HEK293 (cell line): Measurements from ENCODE around the gene ELAVL2.

Experiments
- CTCF ChIA-PET: fragments of 350-600 bp; formaldehyde crosslinking; extraction: SDS; loops from one replicate; lab custom pipeline; 2021; ENCODE audit warnings: antibody characterized with exemption; lab: Yijun Ruan, JAX
- POLR2A ChIA-PET: fragments of 300-600 bp; formaldehyde crosslinking; extraction: SDS; loops from one replicate; lab custom pipeline; 2020; ENCODE audit warnings: antibody characterized with exemption, inconsistent platforms; lab: Yijun Ruan, JAX
- H3K27ac ChIP-seq: fragments of 200-500 bp; sonication (Bioruptor generic); 2 replicates; pipeline ENCODE4 v1.5.1; 2014; ENCODE audit warnings: low read depth, low read length, control low read depth, inconsistent platforms; ENCODE audit errors: extremely low read depth
- H3K36me3 ChIP-seq, 2 experiments: fragments of 200-500 bp in 1 of 2; sonication (Bioruptor generic) in 1 of 2; 1 replicate in 1 of 2; 2 replicates in 1 of 2; pipeline ENCODE4 v1.5.1; 2014 to 2017; ENCODE audit warnings: inconsistent platforms in 2 of 2, low read length in 2 of 2; ENCODE audit not compliant: control insufficient read depth in 2 of 2, insufficient read depth in 1 of 2
- H3K4me1 ChIP-seq: fragments of 200-500 bp; sonication (Bioruptor generic); 2 replicates; pipeline ENCODE4 v1.5.1; 2014; ENCODE audit warnings: mild to moderate bottlenecking, low read length, inconsistent platforms; ENCODE audit not compliant: control insufficient read depth, insufficient read depth
- H3K4me3 ChIP-seq: 2 replicates; pipeline ENCODE4 v1.5.1; 2011; ENCODE audit warnings: low read depth, mild to moderate bottlenecking, control low read depth, low read length, moderate library complexity
- H3K9me3 ChIP-seq: fragments of 200-500 bp; sonication (Bioruptor generic); 2 replicates; pipeline ENCODE4 v1.5.1; 2014; ENCODE audit warnings: low read depth, low read length, inconsistent platforms; ENCODE audit not compliant: control insufficient read depth, insufficient read depth
- GLIS1 ChIP-seq: fragments of 450-650 bp; formaldehyde crosslinking; IDR thresholded peaks from 2 replicates; pipeline ENCODE4 v1.5.1; 2016; ENCODE audit warnings: missing biosample characterization, missing genetic modification characterization
- KLF8 ChIP-seq: fragments of 450-650 bp; formaldehyde crosslinking; IDR thresholded peaks from 2 replicates; pipeline ENCODE4 v1.5.1; 2016; ENCODE audit warnings: missing biosample characterization, missing genetic modification characterization
- MYNN ChIP-seq: fragments of 450-650 bp; formaldehyde crosslinking; IDR thresholded peaks from 2 replicates; pipeline ENCODE4 v1.5.1; 2016; ENCODE audit warnings: missing biosample characterization, missing genetic modification characterization, borderline replicate concordance
- MZF1 ChIP-seq: fragments of 450-650 bp; formaldehyde crosslinking; IDR thresholded peaks from 2 replicates; pipeline ENCODE4 v1.5.1; 2017; ENCODE audit warnings: missing biosample characterization, missing genetic modification characterization, borderline replicate concordance
- OSR2 ChIP-seq: fragments of 450-650 bp; formaldehyde crosslinking; IDR thresholded peaks from 2 replicates; pipeline ENCODE4 v1.5.1; 2016; ENCODE audit warnings: missing biosample characterization, missing genetic modification characterization
- PRDM1 ChIP-seq: fragments of 450-650 bp; formaldehyde crosslinking; IDR thresholded peaks from 2 replicates; pipeline ENCODE4; 2016; ENCODE audit warnings: missing biosample characterization, missing genetic modification characterization
- SCRT2 ChIP-seq: fragments of 450-650 bp; formaldehyde crosslinking; IDR thresholded peaks from 2 replicates; pipeline ENCODE4 v1.5.1; 2016; ENCODE audit warnings: missing biosample characterization, missing genetic modification characterization
- SP2 ChIP-seq: fragments of 450-650 bp; formaldehyde crosslinking; IDR thresholded peaks from 2 replicates; pipeline ENCODE4 v1.5.1; 2016; ENCODE audit warnings: missing biosample characterization, missing genetic modification characterization
- ZBTB17 ChIP-seq: fragments of 450-650 bp; formaldehyde crosslinking; IDR thresholded peaks from 2 replicates; pipeline ENCODE4 v1.5.1; 2016; ENCODE audit warnings: missing biosample characterization, missing genetic modification characterization
- ZBTB20 ChIP-seq: fragments of 450-650 bp; formaldehyde crosslinking; IDR thresholded peaks from 2 replicates; pipeline ENCODE4 v1.5.1; 2016; ENCODE audit warnings: missing biosample characterization, missing genetic modification characterization
- ZBTB44 ChIP-seq: fragments of 450-650 bp; IDR thresholded peaks from 2 replicates; pipeline ENCODE4 v1.5.1; 2018; ENCODE audit warnings: missing biosample characterization, mild to moderate bottlenecking, missing genetic modification characterization
- ZFHX2 ChIP-seq: fragments of 450-650 bp; formaldehyde crosslinking; conservative IDR thresholded peaks from 2 replicates; pipeline ENCODE4 v1.5.1; 2016; ENCODE audit warnings: missing biosample characterization, missing genetic modification characterization
- ZFP41 ChIP-seq: fragments of 450-650 bp; formaldehyde crosslinking; IDR thresholded peaks from 2 replicates; pipeline ENCODE4 v1.5.1; 2016; ENCODE audit warnings: missing biosample characterization, missing genetic modification characterization, borderline replicate concordance
- ZNF292 ChIP-seq: fragments of 450-650 bp; formaldehyde crosslinking; IDR thresholded peaks from 2 replicates; pipeline ENCODE4 v1.5.1; 2016; ENCODE audit warnings: low read depth, missing biosample characterization, missing genetic modification characterization, borderline replicate concordance
- ZNF335 ChIP-seq: fragments of 450-650 bp; formaldehyde crosslinking; conservative IDR thresholded peaks from 2 replicates; pipeline ENCODE4 v1.5.1; 2016; ENCODE audit warnings: missing biosample characterization, missing genetic modification characterization
- ZNF362 ChIP-seq: fragments of 450-650 bp; formaldehyde crosslinking; IDR thresholded peaks from 2 replicates; pipeline ENCODE4 v1.5.1; 2016; ENCODE audit warnings: missing biosample characterization, missing genetic modification characterization
- ZNF398 ChIP-seq: fragments of 450-650 bp; formaldehyde crosslinking; IDR thresholded peaks from 2 replicates; pipeline ENCODE4 v1.5.1; 2017; ENCODE audit warnings: missing biosample characterization, missing genetic modification characterization
- ZNF416 ChIP-seq: fragments of 450-650 bp; formaldehyde crosslinking; IDR thresholded peaks from 2 replicates; pipeline ENCODE4 v1.5.1; 2016; ENCODE audit warnings: missing biosample characterization, missing genetic modification characterization
- ZNF530 ChIP-seq: fragments of 450-650 bp; formaldehyde crosslinking; IDR thresholded peaks from 2 replicates; pipeline ENCODE4 v1.5.1; 2016; ENCODE audit warnings: low read depth, missing biosample characterization, missing genetic modification characterization
- ZNF585B ChIP-seq: fragments of 450-650 bp; formaldehyde crosslinking; IDR thresholded peaks from 2 replicates; pipeline ENCODE4 v1.5.1; 2016; ENCODE audit warnings: missing biosample characterization, missing genetic modification characterization
- ZNF624 ChIP-seq: fragments of 450-650 bp; formaldehyde crosslinking; IDR thresholded peaks from 2 replicates; pipeline ENCODE4 v1.5.1; 2017; ENCODE audit warnings: missing biosample characterization, missing genetic modification characterization
- ZNF660 ChIP-seq: fragments of 450-650 bp; IDR thresholded peaks from 2 replicates; pipeline ENCODE4 v1.5.1; 2018; ENCODE audit warnings: missing biosample characterization, mild to moderate bottlenecking, missing genetic modification characterization
- ZNF747 ChIP-seq: fragments of 450-650 bp; formaldehyde crosslinking; IDR thresholded peaks from 2 replicates; pipeline ENCODE4 v1.5.1; 2016; ENCODE audit warnings: missing biosample characterization, missing genetic modification characterization
- ZSCAN30 ChIP-seq: fragments of 450-650 bp; IDR thresholded peaks from 2 replicates; pipeline ENCODE4 v1.5.1; 2018; ENCODE audit warnings: missing biosample characterization, mild to moderate bottlenecking, missing genetic modification characterization, moderate library complexity
- TF ChIP-seq, protein P1 (sequence below): fragments of 450-650 bp; IDR thresholded peaks from 2 replicates; pipeline ENCODE4 v1.5.1; 2018; ENCODE audit warnings: missing biosample characterization, missing genetic modification characterization
- TF ChIP-seq, protein P2 (sequence below): fragments of 450-650 bp; formaldehyde crosslinking; IDR thresholded peaks from 2 replicates; pipeline ENCODE4 v1.5.1; 2016; ENCODE audit warnings: missing biosample characterization, missing genetic modification characterization

The ELAVL2 gene

DNA sequence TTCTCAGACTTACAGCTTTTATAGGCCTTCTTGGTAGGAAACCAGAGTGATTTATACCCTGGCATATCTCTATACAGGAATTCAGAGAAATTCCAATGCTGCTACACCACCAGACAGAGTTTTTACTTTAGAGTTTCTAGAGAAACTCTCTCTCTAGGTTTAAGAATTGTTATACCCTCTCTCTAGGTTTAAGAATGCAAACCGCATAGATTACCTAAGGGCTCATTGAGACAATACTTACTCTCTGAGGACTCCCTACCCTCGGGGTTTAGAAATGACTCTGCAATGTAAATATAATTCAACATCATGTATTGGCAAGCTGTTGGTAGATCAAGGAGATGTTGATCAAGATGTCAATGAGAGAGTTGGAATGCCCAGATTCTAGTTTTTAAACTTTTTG, 15.3 kb upstream of the ELAVL2 start (continued):
- TF ChIP-seq ZNF362 (tag by site-specific recombination) (no peak), MZF1 (tag by site-specific recombination) (no peak), ZNF660 (no peak)

DNA sequence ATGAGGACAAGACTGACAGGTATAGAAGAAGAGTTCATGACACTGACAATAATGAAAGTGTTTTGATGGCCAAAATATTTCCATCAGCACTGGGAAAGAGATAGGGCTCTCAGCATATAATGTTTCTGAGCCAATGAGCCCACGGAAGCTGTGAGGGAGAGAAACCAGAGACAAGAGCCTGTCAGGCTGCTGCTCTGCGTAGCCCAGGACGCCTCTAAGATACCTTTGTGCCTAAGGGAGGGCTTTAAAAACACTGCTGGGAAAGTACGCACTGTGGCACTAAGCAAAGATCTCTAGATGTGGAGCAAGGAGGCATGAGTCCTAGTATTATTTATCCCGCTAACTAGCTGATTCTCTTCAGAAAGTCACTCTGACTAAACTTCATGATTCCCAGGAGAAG, 11.0 kb upstream of the ELAVL2 start:
- no peak for TF ChIP-seq ZNF624 (tag by site-specific recombination)
- TF ChIP-seq PRDM1 (tag by site-specific recombination), result no peak
- no peak for TF ChIP-seq ZNF585B (tag by site-specific recombination)
- TF ChIP-seq KLF8, result no peak
- no peak for TF ChIP-seq MYNN (tag by site-specific recombination)
- POLR2A ChIA-PET, result interaction anchor here (1.0 kb wide), 1 partner anchor 11 kb away, joined by 6 read pairs; the partner anchor contains the start of gene ELAVL2
- Histone ChIP-seq H3K4me1 (no peaks in the 10 kb centered on the region), H3K9me3 (no peaks in the 10 kb centered on the region), H3K36me3 (no peaks in the 10 kb centered on the region), H3K4me3 (no peak overlapping the region), H3K27ac (no peak overlapping the region)
- CTCF ChIA-PET, result interaction anchor here (0.9 to 1.0 kb wide), 2 partner anchors 11 to 92 kb away, joined by 3 to 6 read pairs; partner anchors contain the start of gene ELAVL2

DNA sequence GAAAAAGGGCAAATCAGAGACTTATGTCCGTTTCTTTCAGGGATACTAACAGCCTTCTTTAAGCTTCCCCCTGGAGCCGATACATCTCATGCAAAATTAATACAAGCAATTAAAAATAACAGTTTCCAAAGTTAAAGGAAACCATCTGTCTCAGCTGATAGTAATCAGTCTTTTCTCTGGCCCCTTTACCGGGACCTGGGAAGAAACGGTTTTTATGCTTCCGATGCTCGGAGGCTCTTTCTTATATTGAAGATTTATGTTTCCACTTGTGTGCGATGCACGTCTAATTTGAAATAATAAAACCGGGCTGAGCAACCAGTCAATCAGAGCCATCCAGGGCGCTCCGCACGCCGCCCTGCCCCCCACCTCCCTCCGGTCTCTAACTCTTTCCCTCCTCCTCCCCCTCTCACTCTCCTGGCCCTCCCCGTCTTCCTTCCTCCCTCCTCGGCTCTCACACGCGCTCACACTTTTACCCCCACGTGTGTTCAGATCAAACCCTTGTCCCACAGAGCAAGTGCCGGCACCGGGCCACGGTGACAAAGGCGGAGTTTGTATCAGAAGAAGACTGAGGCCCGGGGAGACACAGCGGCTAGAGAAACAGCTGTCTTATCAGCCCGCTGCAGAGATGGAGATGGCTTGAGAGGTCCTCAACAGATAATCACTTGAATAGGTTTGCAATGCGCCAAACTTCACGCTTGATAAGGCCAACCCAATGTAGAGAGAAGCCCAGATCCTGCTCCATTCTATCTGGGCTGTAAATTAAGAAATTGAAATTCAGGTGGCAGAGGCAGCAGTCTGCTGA, 5.1 kb upstream of the ELAVL2 start:
- CTCF ChIA-PET, result no interaction called here
- H3K36me3 ChIP-seq, result no peaks in the 10 kb centered on the region
- H3K4me3 ChIP-seq, result peak overlapping the region; percentile 10; the same call in 1 of the 2 replicates
- TF ChIP-seq, protein P1, sequence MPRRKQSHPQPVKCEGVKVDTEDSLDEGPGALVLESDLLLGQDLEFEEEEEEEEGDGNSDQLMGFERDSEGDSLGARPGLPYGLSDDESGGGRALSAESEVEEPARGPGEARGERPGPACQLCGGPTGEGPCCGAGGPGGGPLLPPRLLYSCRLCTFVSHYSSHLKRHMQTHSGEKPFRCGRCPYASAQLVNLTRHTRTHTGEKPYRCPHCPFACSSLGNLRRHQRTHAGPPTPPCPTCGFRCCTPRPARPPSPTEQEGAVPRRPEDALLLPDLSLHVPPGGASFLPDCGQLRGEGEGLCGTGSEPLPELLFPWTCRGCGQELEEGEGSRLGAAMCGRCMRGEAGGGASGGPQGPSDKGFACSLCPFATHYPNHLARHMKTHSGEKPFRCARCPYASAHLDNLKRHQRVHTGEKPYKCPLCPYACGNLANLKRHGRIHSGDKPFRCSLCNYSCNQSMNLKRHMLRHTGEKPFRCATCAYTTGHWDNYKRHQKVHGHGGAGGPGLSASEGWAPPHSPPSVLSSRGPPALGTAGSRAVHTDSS (tag by site-specific recombination), result no peak
- TF ChIP-seq SCRT2 (tag by site-specific recombination) (no peak), GLIS1 (tag by site-specific recombination) (peak; percentile 28; the same call in 1 of the 2 replicates), ZNF747 (tag by site-specific recombination) (no peak), ZBTB17 (peak; percentile 66), ZBTB20 (tag by site-specific recombination) (peak; percentile 40; the same call in 1 of the 2 replicates), ZNF335 (peak; percentile 85), ZNF398 (peak; percentile 94), ZNF530 (tag by site-specific recombination) (no peak), ZFHX2 (no peak), PRDM1 (tag by site-specific recombination) (peak; percentile 27; the same call in 1 of the 2 replicates), SP2 (tag by site-specific recombination) (peak; percentile 39), ZNF416 (tag by site-specific recombination) (no peak), ZBTB44 (no peak), ZFP41 (tag by site-specific recombination) (no peak), OSR2 (tag by site-specific recombination) (no peak), ZSCAN30 (tag by site-specific recombination) (no peak), ZNF292 (tag by site-specific recombination) (no peak)
- TF ChIP-seq, protein P2, sequence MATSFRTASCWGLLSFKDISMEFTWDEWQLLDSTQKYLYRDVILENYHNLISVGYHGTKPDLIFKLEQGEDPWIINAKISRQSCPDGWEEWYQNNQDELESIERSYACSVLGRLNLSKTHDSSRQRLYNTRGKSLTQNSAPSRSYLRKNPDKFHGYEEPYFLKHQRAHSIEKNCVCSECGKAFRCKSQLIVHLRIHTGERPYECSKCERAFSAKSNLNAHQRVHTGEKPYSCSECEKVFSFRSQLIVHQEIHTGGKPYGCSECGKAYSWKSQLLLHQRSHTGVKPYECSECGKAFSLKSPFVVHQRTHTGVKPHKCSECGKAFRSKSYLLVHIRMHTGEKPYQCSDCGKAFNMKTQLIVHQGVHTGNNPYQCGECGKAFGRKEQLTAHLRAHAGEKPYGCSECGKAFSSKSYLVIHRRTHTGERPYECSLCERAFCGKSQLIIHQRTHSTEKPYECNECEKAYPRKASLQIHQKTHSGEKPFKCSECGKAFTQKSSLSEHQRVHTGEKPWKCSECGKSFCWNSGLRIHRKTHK, result no peak

More for the DNA sequence above, 5.1 kb upstream of the ELAVL2 start:
- H3K4me1 ChIP-seq, result no peaks in the 10 kb centered on the region
- H3K9me3 ChIP-seq, result no peaks in the 10 kb centered on the region
- POLR2A ChIA-PET, result no interaction called here
- H3K27ac ChIP-seq, result no peak overlapping the region
